NCI-H2081 treated with DMSO at 0.1 percent for 48 hours (cell line): ENCODE data around the gene GOLGA1.
"Not testable (repeated sequence)": the region's sequence is repeated elsewhere in the genome, so short reads cannot be mapped to it uniquely, and the experiment has no call there.

Source experiments
- DNase-seq: peaks from one replicate; lab custom pipeline; 2025; lab: John Stamatoyannopoulos, UW

Gene GOLGA1

DNA sequence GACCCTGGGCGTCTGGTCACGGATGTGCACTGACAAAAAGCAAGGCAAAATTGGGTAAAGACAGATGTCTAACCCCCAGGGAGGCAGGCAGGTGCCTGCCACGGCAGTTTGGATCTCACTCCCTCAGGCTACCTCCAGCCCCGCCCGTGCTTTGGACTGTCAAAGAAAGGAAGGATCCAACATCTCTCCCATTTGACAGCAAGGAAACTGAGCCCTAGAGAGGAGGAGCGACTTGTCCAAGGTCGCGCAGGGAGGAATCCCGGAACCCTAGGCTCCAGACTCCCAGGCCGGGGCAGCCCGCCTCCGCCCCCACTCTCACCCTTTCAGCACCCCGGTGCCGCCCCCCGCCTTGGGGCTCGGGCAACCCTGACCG lies 376 bp downstream of the GOLGA1 start:
- peak; percentile 85 for DNase-seq

GRCh38 chr9:124939944-124940343 lies 939 bp downstream of the GOLGA1 start:
- DNase-seq, result no peak

DNA sequence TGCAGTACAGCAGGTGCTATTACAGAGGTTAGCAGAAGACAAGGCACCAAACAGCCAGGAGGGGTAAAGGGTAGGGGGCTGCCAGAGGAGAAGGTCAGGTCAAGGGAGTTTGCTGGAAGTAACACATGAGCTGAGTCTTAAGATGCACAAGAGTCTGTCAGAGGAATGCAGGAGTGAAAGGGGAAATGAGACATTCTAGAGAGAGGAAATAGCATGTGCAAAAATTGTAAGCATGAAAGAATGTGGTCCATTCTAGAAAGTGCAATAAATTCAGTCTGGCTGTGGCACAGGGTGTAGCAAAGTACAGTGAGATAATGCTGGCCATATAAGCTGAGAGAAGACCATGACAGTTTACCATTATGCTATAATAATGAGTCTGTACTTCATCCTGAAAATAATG lies 6.6 kb downstream of the GOLGA1 start:
- no peak for DNase-seq

DNA sequence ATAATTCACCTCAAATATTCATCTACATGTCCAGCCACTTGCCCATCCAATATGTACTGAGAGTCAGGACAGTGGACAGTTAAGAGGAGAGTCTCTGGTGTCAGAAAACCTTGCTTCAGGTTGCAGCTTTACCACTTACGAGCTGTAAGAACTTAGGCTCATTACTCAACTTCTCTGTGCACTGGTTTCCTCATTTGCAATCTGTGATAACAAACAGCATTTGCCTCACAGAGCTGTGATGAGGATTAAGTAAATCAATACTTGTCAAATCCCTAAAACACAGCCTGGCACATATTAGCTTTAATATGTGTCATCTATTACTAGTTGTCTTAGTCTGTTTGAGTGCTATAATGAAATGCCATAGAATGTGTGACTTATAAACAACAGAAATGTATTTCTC lies 8.6 kb downstream of the GOLGA1 start:
- DNase-seq, result no peak

GRCh38 chr9:124929464-124929863 lies 11.4 kb downstream of the GOLGA1 start:
- no peak for DNase-seq

DNA sequence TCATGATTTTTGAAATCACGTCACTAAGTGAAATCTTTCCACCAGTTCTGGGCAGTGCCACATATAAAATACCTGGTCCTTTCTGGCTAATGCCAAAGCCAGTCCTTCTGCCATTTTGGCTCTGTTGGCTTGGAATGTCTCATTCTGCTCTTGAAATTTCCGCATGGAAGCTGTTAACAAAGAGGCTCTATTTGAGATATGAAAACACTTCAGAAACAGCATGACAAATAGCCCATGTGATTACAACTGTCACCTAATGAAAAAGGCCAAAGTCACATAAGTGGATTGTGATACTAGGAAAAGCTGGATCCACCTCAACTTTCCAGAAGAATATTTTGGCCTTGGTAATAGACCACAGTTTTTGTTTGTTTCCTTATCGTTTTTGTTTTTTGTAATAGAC lies 12.8 kb downstream of the GOLGA1 start:
- DNase-seq, result no peak

- not testable (repeated sequence) for DNase-seq
Measured at GRCh38 chr9:124920394-124920793, 20.5 kb downstream of the GOLGA1 start.

GRCh38 chr9:124914753-124915405 lies 26.0 kb downstream of the GOLGA1 start:
- DNase-seq, result no peak

- DNase-seq, result no peak
Measured at GRCh38 chr9:124913378-124913777, 27.5 kb downstream of the GOLGA1 start.

DNA sequence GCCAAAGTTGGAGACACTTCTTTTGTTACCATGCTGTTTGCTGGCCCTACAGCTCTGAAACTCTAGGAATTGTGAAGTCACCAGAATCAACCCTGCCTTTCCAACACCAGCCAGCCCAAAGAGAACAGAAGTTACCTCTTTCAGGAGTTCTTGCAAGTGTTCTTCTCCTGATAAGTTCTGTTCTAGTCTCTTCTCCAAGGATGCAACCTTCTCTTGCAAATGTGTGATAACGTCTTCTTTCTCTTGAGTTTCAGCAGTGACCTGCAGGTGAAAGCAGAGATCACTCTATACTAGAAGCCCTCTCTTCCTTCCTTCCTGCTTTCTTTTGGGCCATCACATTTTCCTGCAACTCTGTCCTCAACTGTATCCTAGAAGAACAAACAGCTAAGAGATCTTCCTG lies 29.1 kb downstream of the GOLGA1 start:
- no peak for DNase-seq

GRCh38 chr9:124908098-124908497 lies 32.8 kb downstream of the GOLGA1 start:
- DNase-seq, result no peak

DNA sequence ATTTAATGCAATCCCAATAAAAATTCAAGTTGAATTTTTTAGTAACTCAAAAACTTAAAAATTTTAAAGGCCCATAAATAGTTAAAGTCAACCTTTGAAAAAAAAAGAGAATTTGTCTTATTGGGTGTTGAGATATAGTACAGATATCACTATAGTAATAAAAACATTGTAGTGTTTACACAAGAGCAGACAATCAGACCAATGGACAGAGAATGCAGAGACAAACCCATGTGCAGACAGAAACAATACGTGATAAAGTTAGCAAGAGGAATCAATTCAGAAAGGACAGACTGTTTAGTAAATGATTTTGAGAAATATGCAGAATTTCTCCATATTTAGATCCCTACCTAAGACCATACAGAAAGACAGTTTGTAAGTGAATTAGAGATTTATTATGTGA lies 33.9 kb downstream of the GOLGA1 start:
- DNase-seq, result no peak

- no peak for DNase-seq
Measured at GRCh38 chr9:124899845-124900244, 41.0 kb downstream of the GOLGA1 start.

DNA sequence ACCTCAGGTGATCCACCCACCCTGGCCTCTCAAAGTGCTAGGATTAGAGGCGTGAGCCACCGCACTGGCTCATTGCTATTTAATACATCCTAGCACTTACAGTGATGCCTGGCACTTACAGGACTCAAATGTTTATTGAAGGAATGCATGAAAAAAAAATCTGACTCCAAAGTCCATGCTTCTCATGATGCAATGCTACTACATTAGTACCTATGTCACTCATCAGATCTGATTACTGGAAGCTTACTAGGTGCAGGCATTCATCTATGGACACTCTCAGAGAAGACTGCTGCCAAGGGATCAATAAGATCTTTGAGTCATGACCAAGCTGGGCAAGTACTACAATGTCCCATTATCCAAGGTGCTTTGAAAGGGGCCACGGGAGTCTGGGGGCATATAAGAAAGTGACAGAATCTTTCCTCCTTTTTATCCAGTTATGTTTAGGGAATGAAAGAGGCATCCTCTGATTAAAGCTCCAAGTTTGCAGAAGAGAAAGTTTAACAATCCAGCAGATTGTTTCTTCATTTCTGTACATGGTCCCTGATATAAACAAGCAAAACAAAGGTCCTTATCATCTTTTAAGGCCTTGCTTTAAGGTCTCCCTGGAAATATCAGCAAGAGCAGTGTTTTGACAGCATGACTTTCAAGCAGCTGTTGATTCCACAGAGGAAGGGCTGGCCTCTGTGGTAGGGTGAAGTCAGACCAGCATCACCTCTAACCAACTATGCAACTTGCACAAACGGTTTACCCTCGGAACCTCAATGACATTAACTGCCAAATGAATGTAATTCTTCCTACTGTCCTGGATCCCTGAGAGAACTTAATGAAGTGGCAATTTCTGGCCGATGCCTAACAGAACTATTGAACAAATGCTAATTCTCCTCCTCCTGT lies 43.1 kb downstream of the GOLGA1 start:
- DNase-seq, result no peak

DNA sequence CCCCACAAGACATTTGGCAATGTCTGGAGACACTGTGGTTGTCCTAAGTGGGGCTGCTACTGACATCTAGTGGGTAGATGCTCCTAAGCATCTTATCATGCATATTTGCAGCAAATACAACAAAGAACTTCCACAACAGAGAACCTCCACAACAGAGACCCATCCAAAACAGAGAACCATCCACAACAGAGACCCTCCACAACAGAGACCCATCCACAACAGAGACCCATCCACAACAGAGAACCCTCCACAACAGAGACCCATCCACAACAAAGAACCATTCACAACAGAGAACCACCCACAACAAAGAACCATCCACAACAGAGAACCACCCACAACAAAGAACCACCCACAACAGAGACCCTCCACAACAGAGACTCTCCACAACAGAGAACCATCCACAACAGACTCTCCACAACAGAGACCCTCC lies 46.1 kb downstream of the GOLGA1 start:
- DNase-seq, result no peak

GRCh38 chr9:124894035-124894740 lies 46.7 kb downstream of the GOLGA1 start:
- no peak for DNase-seq

DNA sequence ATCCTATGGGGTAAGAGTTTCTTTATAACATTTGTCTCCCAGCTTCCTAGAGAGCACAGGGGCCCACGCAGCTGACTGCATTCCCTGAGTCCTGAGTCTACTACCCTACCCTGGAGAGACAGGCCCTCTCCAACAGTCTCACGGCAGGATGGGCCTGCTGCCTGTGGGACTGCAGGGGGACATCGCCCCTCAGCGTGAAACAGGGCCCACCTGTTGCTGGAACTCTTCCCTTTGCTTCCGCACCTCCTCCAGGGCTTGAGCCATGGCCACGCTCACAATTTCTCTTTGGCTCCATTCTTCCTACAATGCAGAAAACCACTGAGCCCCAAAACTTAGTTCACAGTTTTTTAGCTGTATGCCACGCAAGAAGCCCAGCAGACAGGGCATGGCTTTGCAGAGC lies 50.7 kb downstream of the GOLGA1 start:
- DNase-seq, result no peak

DNA sequence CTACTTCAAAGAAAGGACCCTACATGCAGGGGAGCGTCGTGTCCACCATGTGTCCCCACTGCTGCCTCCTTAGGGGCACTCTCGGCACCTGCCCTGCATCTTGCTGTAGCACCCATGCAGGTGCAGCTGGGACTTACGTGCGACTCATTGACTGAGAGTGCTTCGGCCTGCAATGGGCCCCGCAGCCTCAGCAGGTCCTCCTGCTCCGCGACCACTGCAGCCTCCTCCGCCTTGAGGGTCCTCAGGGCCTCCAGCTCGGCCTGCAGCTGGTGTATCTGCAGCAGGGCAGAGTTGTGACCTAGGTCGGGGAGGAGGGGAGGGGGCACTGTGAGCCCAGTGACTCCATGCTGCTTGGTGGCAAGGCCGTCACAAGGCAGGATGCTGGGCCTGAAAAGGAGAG lies 51.9 kb downstream of the GOLGA1 start:
- no peak for DNase-seq

- DNase-seq, result no peak
Measured at GRCh38 chr9:124887832-124888231, 53.1 kb downstream of the GOLGA1 start.

DNA sequence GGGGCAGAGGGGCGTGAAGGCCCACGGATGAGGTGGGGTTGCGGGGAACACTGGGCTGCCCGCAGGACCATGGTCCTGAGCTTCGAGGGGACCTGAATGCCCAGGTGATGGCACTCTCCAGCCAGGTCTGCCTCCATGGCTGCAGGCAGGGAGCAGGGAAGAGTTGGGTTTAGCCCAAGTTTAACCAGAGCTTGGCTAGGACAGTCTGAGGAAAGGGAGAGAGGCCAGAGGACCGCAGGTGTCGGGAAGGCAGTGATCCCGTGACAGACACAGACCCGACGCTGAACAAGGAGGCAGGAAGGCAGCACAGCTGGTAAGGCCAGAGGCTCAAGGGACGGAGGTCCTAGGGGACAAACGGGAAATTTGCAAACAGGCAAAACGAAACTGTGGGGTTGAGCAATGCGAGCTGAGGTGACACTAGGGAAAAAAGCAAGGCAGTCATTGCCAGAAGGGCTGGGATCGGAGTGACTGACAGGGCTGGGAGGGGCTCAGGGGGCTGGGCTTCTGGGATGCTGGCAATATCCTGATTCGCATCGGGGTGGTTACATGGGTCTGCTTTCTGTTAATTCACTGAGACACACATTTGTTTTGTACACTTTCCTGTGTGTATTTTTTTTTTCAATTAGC lies 53.9 kb downstream of the GOLGA1 start:
- no peak for DNase-seq

DNA sequence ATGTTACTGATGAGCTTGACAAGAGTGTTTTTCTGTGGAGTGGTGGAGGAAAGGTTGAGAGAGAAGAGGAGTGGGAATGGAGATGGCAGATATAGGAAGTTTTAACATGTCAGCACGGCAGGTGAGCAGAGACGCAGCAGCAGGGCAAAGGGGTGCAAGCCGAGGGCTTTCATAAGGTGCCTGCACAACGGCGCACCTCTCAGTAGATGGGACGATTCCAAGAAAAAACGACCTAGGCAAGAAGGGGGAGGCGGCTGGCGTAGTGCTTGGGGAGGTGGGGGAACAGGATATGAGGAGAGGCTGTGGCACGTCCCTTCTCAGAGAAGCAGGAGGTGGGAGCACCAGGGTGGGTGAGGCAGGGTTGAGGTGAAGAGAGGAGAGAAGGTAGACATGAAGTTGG lies 54.4 kb downstream of the GOLGA1 start:
- no peak for DNase-seq

GRCh38 chr9:124885551-124885950 lies 55.3 kb downstream of the GOLGA1 start:
- DNase-seq, result no peak
